DND-41 (cell line): ENCODE data around the gene ABAT.

Experiments
- ATAC-seq: fragments of 200-7000 bp; cut with Tn5 transposase; 3 replicates; pipeline ENCODE4 v1.9.1; 2021; ENCODE audit warnings: low read depth; ENCODE audit not compliant: insufficient read depth
- DNase-seq: peaks from one replicate; pipeline ENCODE4 v3.0.0-alpha.2; 2020
- H2AFZ ChIP-seq: 2 replicates; pipeline ENCODE4 v1.6.0; 2012; ENCODE audit warnings: low read depth, low read length
- H3K27ac ChIP-seq: 2 replicates; pipeline ENCODE4 v1.5.1; 2012; ENCODE audit warnings: low read length, inconsistent platforms
- H3K27me3 ChIP-seq: fragments of 200-600 bp; sonication (generic); 2 replicates; pipeline ENCODE4 v1.6.0; 2012; ENCODE audit warnings: low read length, mild to moderate bottlenecking, inconsistent platforms; ENCODE audit not compliant: insufficient read depth, poor library complexity
- H3K36me3 ChIP-seq: 2 replicates; pipeline ENCODE4 v1.5.1; 2012; ENCODE audit warnings: low read length, inconsistent platforms; ENCODE audit not compliant: insufficient read depth
- H3K4me1 ChIP-seq: 2 replicates; pipeline ENCODE4 v1.5.1; 2012; ENCODE audit warnings: mild to moderate bottlenecking, low read length; ENCODE audit not compliant: insufficient read depth
- H3K4me2 ChIP-seq: 2 replicates; pipeline ENCODE4 v1.6.0; 2012; ENCODE audit warnings: mild to moderate bottlenecking, moderate library complexity, low read length, inconsistent platforms; ENCODE audit not compliant: insufficient read depth
- H3K4me3 ChIP-seq, 2 experiments: fragments of 200-600 bp in 1 of 2; shearing (Covaris generic) in 1 of 2; 2 replicates each; pipeline ENCODE4 v1.5.1; 2012 to 2016; ENCODE audit warnings: inconsistent platforms in 2 of 2, low read length in 2 of 2, mild to moderate bottlenecking in 2 of 2, low read depth in 1 of 2, moderate library complexity in 1 of 2
- H3K79me2 ChIP-seq: 2 replicates; pipeline ENCODE4 v1.6.0; 2012; ENCODE audit warnings: low read length, inconsistent platforms; ENCODE audit not compliant: insufficient read depth
- H3K9ac ChIP-seq: 2 replicates; pipeline ENCODE4 v1.6.0; 2012; ENCODE audit warnings: low read depth, mild to moderate bottlenecking, inconsistent platforms, low read length, moderate library complexity
- H3K9me3 ChIP-seq: 2 replicates; pipeline ENCODE4 v1.5.1; 2012; ENCODE audit warnings: low read length, moderate library complexity, mild to moderate bottlenecking, inconsistent platforms; ENCODE audit not compliant: insufficient read depth, severe bottlenecking
- H4K20me1 ChIP-seq: 2 replicates; pipeline ENCODE4 v1.6.0; 2012; ENCODE audit warnings: low read length; ENCODE audit not compliant: insufficient read depth
- EZH2 ChIP-seq: IDR thresholded peaks from 3 replicates; pipeline ENCODE4 v1.6.1; 2012; ENCODE audit warnings: borderline replicate concordance, low read depth, mild to moderate bottlenecking, moderate library complexity, low read length, inconsistent platforms; ENCODE audit not compliant: severe bottlenecking
- TF ChIP-seq, protein P1 (sequence below): IDR thresholded peaks from 2 replicates; pipeline ENCODE4 v1.5.1; 2012; ENCODE audit warnings: borderline replicate concordance, low read length, moderate library complexity, mild to moderate bottlenecking; ENCODE audit not compliant: poor library complexity, severe bottlenecking; ENCODE audit errors: extremely low read depth

The ABAT gene

GRCh38 chr16:8763083-8763482 is 88.7 kb downstream of the ABAT start:
- Histone ChIP-seq H3K9ac (no peak overlapping the region), H2AFZ (no peak overlapping the region), H3K4me1 (no peaks in the 10 kb centered on the region), H3K4me2 (no peak overlapping the region), H3K79me2 (no peaks in the 10 kb centered on the region), H3K9me3 (no peaks in the 10 kb centered on the region), H3K27ac (no peak overlapping the region), H3K27me3 (no peaks in the 10 kb centered on the region), H3K4me3 (no peak overlapping the region), H4K20me1 (no peaks in the 10 kb centered on the region), H3K36me3 (0 out of 2 replicates have a peak, but pooled peaks cover 4% of the 10 kb centered on the region)
- TF ChIP-seq, protein P1, sequence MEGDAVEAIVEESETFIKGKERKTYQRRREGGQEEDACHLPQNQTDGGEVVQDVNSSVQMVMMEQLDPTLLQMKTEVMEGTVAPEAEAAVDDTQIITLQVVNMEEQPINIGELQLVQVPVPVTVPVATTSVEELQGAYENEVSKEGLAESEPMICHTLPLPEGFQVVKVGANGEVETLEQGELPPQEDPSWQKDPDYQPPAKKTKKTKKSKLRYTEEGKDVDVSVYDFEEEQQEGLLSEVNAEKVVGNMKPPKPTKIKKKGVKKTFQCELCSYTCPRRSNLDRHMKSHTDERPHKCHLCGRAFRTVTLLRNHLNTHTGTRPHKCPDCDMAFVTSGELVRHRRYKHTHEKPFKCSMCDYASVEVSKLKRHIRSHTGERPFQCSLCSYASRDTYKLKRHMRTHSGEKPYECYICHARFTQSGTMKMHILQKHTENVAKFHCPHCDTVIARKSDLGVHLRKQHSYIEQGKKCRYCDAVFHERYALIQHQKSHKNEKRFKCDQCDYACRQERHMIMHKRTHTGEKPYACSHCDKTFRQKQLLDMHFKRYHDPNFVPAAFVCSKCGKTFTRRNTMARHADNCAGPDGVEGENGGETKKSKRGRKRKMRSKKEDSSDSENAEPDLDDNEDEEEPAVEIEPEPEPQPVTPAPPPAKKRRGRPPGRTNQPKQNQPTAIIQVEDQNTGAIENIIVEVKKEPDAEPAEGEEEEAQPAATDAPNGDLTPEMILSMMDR = no peak
- TF ChIP-seq EZH2 = no peak
- no peak for DNase-seq
- no peak for ATAC-seq

DNA sequence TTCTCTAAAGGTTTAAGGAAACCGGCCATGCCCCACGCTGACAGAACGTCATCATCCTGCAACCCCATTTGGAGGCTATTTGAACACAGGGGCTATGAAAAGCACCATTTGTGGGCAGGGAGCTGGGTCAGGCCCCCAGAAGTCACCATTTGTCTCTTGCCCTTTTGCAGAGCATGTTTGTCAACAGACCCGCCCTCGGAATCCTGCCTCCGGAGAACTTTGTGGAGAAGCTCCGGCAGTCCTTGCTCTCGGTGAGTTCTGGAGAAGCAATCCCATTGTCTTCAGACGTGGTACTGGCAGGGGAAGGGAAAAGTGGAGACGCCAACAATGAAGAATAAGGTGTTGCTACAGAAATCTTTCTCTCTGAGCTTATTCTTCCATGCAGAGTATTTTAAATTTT is 89.5 kb downstream of the ABAT start:
- no peak overlapping the region for H3K4me3 ChIP-seq
- H3K4me1 ChIP-seq = no peaks in the 10 kb centered on the region
- peaks cover 10% of the 10 kb centered on the region; the same call in 1 of the 2 replicates for H3K36me3 ChIP-seq
- DNase-seq = no peak
- no peaks in the 10 kb centered on the region for H3K79me2 ChIP-seq
- no peak overlapping the region for H3K27ac ChIP-seq
- H3K4me2 ChIP-seq = no peak overlapping the region
- H4K20me1 ChIP-seq = no peaks in the 10 kb centered on the region
- no peaks in the 10 kb centered on the region for H3K27me3 ChIP-seq
- no peak for ATAC-seq
- H3K9ac ChIP-seq = no peak overlapping the region
- H3K9me3 ChIP-seq = no peaks in the 10 kb centered on the region
- TF ChIP-seq EZH2 = no peak
- TF ChIP-seq, protein P1 = no peak
- no peak overlapping the region for H2AFZ ChIP-seq

GRCh38 chr16:8764525-8765250 is 90.3 kb downstream of the ABAT start:
- Histone ChIP-seq H3K79me2 (no peaks in the 10 kb centered on the region), H3K9ac (no peak overlapping the region), H4K20me1 (no peaks in the 10 kb centered on the region), H3K4me2 (no peak overlapping the region), H3K9me3 (no peaks in the 10 kb centered on the region), H3K4me3 (no peak overlapping the region), H3K4me1 (no peaks in the 10 kb centered on the region), H3K27ac (no peak overlapping the region), H2AFZ (no peak overlapping the region), H3K36me3 (peaks cover 13% of the 10 kb centered on the region; the same call in 1 of the 2 replicates), H3K27me3 (no peaks in the 10 kb centered on the region)
- ATAC-seq = no peak
- no peak for TF ChIP-seq EZH2
- TF ChIP-seq, protein P1 = no peak
- no peak for DNase-seq
